Endodermal cell (in vitro differentiated cells): Measurements from ENCODE around the gene PARP1. TPM values are rescaled to one million over a fixed set of nuclear protein-coding genes. Genes with fewer than 3 reads are reported as not detected.

Source experiments
- DNase-seq: peaks from one replicate; pipeline ENCODE4 v3.0.0-alpha.2; 2017
- H3K27ac ChIP-seq: 2 replicates; pipeline ENCODE4 v1.5.1; 2013; ENCODE audit warnings: mild to moderate bottlenecking, low read depth, low read length, moderate library complexity
- H3K27me3 ChIP-seq: 2 replicates; pipeline ENCODE4 v1.6.1; 2013; ENCODE audit warnings: mild to moderate bottlenecking, low read length, moderate library complexity; ENCODE audit not compliant: insufficient read depth, control insufficient read depth, poor library complexity, severe bottlenecking
- H3K36me3 ChIP-seq: 2 replicates; pipeline ENCODE4 v1.7.0; 2013; ENCODE audit warnings: mild to moderate bottlenecking, low read length, moderate library complexity; ENCODE audit not compliant: control insufficient read depth, insufficient read depth
- H3K4me1 ChIP-seq: one replicate; pipeline ENCODE4 v1.7.0; 2013; ENCODE audit warnings: low read length; ENCODE audit not compliant: control insufficient read depth, insufficient read depth
- H3K4me3 ChIP-seq: 2 replicates; pipeline ENCODE4 v1.5.1; 2013; ENCODE audit warnings: mild to moderate bottlenecking, low read length, moderate library complexity
- H3K9ac ChIP-seq: 2 replicates; pipeline ENCODE4 v1.6.1; 2013; ENCODE audit warnings: mild to moderate bottlenecking, low read length, moderate library complexity; ENCODE audit not compliant: poor library complexity, severe bottlenecking; ENCODE audit errors: extremely low read depth
- H3K9me3 ChIP-seq: 2 replicates; pipeline ENCODE4 v1.6.1; 2013; ENCODE audit warnings: mild to moderate bottlenecking, low read length, moderate library complexity; ENCODE audit not compliant: control insufficient read depth
- H3K27ac Mint-ChIP-seq: 2 replicates; pipeline ENCODE4 v1.8.0; 2020; ENCODE audit warnings: mixed read lengths
- H3K27me3 Mint-ChIP-seq: 2 replicates; pipeline ENCODE4 v1.8.0; 2021; ENCODE audit warnings: mild to moderate bottlenecking, mixed read lengths; ENCODE audit not compliant: insufficient read depth
- H3K36me3 Mint-ChIP-seq: 2 replicates; pipeline ENCODE4 v1.8.0; 2020; ENCODE audit warnings: low read depth, mixed read lengths
- H3K4me1 Mint-ChIP-seq: 2 replicates; pipeline ENCODE4 v1.8.0; 2020; ENCODE audit warnings: mixed read lengths
- H3K4me3 Mint-ChIP-seq: 2 replicates; pipeline ENCODE4 v1.8.0; 2020; ENCODE audit warnings: mild to moderate bottlenecking, moderate library complexity, mixed read lengths
- H3K9me3 Mint-ChIP-seq: 2 replicates; pipeline ENCODE4 v1.8.0; 2020; ENCODE audit warnings: mild to moderate bottlenecking, mixed read lengths
- WGBS, 2 experiments: methylation state at CpG; one replicate each; pipeline versions ENCODE4 v1.1.5 to v1.1.7; 2013; ENCODE audit warnings: missing lambda C conversion rate in 2 of 2, mixed read lengths in 1 of 2; ENCODE audit not compliant: insufficient coverage in 1 of 2, insufficient read length in 1 of 2; 5-methylcytosine and 5-hydroxymethylcytosine counted together
- total RNA-seq, 2 donors: library from RNA; stranded (reverse); fragmentation: NEBNext Ultra II Directional in 1 of 2; extraction: Animal tissue kit (Norgen Biotek cat#: 25700) in 1 of 2; gene quantifications; 2 replicates in 1 of 2; 3 replicates in 1 of 2; pipeline ENCODE4 v1.2.1, GENCODE V29; 2021
- TF ChIP-seq, protein P1 (sequence below): fragments of 200-600 bp; sonication (generic); conservative IDR thresholded peaks from 2 replicates; pipeline ENCODE4 v1.5.0; 2021; ENCODE audit warnings: antibody characterized with exemption, mild to moderate bottlenecking

PARP1 gene
- total RNA-seq, 2 donors from 2014 or later = 170 to 173 TPM

DNA sequence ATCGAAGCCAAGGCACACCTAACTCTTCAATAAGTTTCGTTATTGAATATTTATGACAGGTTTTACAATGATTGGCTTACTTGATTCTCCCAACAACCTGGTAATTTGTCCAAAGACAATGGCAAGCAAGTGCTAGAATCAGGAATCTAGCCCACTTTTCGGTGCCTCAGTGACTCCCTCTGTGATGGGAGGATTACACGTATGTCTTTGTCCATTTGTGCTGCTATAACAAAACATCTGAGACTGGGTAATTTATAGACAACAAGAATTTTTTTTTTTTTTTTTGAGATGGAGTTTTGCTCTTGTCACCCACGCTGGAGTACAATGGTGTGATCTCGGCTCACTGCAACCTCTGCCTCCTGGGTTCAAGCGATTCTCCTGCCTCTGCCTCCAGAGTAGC is 96.5 kb downstream of the PARP1 start:
- no peaks in the 10 kb centered on the region for H3K4me1 ChIP-seq
- peaks cover 32% of the 10 kb centered on the region for H3K27me3 ChIP-seq
- no peak overlapping the region for H3K4me3 Mint-ChIP-seq

More for the DNA sequence above, 96.5 kb downstream of the PARP1 start:
- Mint-ChIP-seq H3K27me3 (peaks cover 37% of the 10 kb centered on the region), H3K36me3 (no peaks in the 10 kb centered on the region), H3K27ac (no peak overlapping the region), H3K9me3 (peaks cover 7% of the 10 kb centered on the region), H3K4me1 (peaks cover 19% of the 10 kb centered on the region)
- H3K36me3 ChIP-seq = no peaks in the 10 kb centered on the region
- no peak for DNase-seq
- WGBS, 2 experiments = 98 to 100% methylated on average over 5 to 7 of the region's 7 CpGs
- no peak overlapping the region for H3K9ac ChIP-seq
- peaks cover 10% of the 10 kb centered on the region for H3K9me3 ChIP-seq
- H3K4me3 ChIP-seq = no peak overlapping the region
- TF ChIP-seq, protein P1, sequence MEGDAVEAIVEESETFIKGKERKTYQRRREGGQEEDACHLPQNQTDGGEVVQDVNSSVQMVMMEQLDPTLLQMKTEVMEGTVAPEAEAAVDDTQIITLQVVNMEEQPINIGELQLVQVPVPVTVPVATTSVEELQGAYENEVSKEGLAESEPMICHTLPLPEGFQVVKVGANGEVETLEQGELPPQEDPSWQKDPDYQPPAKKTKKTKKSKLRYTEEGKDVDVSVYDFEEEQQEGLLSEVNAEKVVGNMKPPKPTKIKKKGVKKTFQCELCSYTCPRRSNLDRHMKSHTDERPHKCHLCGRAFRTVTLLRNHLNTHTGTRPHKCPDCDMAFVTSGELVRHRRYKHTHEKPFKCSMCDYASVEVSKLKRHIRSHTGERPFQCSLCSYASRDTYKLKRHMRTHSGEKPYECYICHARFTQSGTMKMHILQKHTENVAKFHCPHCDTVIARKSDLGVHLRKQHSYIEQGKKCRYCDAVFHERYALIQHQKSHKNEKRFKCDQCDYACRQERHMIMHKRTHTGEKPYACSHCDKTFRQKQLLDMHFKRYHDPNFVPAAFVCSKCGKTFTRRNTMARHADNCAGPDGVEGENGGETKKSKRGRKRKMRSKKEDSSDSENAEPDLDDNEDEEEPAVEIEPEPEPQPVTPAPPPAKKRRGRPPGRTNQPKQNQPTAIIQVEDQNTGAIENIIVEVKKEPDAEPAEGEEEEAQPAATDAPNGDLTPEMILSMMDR = no peak
- no peak overlapping the region for H3K27ac ChIP-seq

Other genes starting within 250 kb of the PARP1 start
- 10 to 100 TPM; 34.8 to 48.0 TPM for gene ACBD3, start 221.4 kb downstream of the PARP1 start, total RNA-seq
- 10 to 100 TPM; 16.8 to 86.3 TPM for gene MIXL1, start 184.4 kb downstream of the PARP1 start, total RNA-seq
- gene LIN9, start 98.9 kb downstream of the PARP1 start, total RNA-seq = 10 to 100 TPM in 1 of 2 donors, 1 to 10 TPM in 1; 9.9 to 11.3 TPM
- under 1 TPM; 0.04 to 0.20 TPM for gene STUM, start 140.7 kb upstream of the PARP1 start, total RNA-seq